H9 (cell line): Measurements from ENCODE around the gene ZFP64. TPM values are rescaled to one million over a fixed set of nuclear protein-coding genes. Genes with fewer than 3 reads are reported as not detected.

Experiments used
- DNase-seq: peaks from one replicate; pipeline ENCODE4 v3.0.0-alpha.2; 2017
- H2AFZ ChIP-seq: one replicate; pipeline ENCODE4 v1.6.1; 2013; ENCODE audit warnings: mild to moderate bottlenecking, low read length, control low read depth, moderate library complexity
- H2AK5ac ChIP-seq: 2 replicates; pipeline ENCODE4 v1.6.1; 2013; ENCODE audit warnings: low read length, control low read depth, mixed read lengths; ENCODE audit not compliant: insufficient read length
- H2BK120ac ChIP-seq: one replicate; pipeline ENCODE4 v1.6.1; 2013; ENCODE audit warnings: low read depth, mild to moderate bottlenecking, low read length, control low read depth, inconsistent platforms; ENCODE audit not compliant: poor library complexity, severe bottlenecking
- H2BK12ac ChIP-seq: 2 replicates; pipeline ENCODE4 v1.6.1; 2013; ENCODE audit warnings: low read length, control low read depth, mixed read lengths, low read depth; ENCODE audit not compliant: insufficient read length
- H2BK15ac ChIP-seq: 2 replicates; pipeline ENCODE4 v1.6.1; 2013; ENCODE audit warnings: low read depth, low read length, control low read depth
- H2BK20ac ChIP-seq: one replicate; pipeline ENCODE4 v1.6.1; 2013; ENCODE audit warnings: low read depth, mild to moderate bottlenecking, low read length, control low read depth, inconsistent platforms; ENCODE audit not compliant: poor library complexity, severe bottlenecking
- H2BK5ac ChIP-seq: 2 replicates; pipeline ENCODE4 v1.6.1; 2013; ENCODE audit warnings: low read length, control low read depth, mixed read lengths; ENCODE audit not compliant: insufficient read length
- H3K14ac ChIP-seq: 2 replicates; pipeline ENCODE4 v1.6.1; 2013; ENCODE audit warnings: low read length, control low read depth; ENCODE audit not compliant: insufficient read depth
- H3K18ac ChIP-seq: 2 replicates; pipeline ENCODE4 v1.6.1; 2013; ENCODE audit warnings: low read depth, mild to moderate bottlenecking, mixed read lengths, low read length, control low read depth; ENCODE audit not compliant: insufficient read length
- H3K23ac ChIP-seq: 2 replicates; pipeline ENCODE4 v1.6.1; 2013; ENCODE audit warnings: low read length, control low read depth, mixed read lengths, low read depth; ENCODE audit not compliant: insufficient read length
- H3K23me2 ChIP-seq: 2 replicates; pipeline ENCODE4 v1.6.1; 2013; ENCODE audit warnings: low read depth, mild to moderate bottlenecking, mixed read lengths, low read length, control low read depth; ENCODE audit not compliant: insufficient read length, poor library complexity, severe bottlenecking
- H3K27ac ChIP-seq: 2 replicates; pipeline ENCODE4 v1.5.1; 2013; ENCODE audit warnings: low read length, control low read depth, mixed read lengths, low read depth; ENCODE audit not compliant: insufficient read length
- H3K27me3 ChIP-seq: 2 replicates; pipeline ENCODE4 v1.6.1; 2013; ENCODE audit warnings: low read length, control low read depth, inconsistent platforms; ENCODE audit not compliant: insufficient read depth
- H3K4ac ChIP-seq: 2 replicates; pipeline ENCODE4 v1.6.1; 2013; ENCODE audit warnings: low read depth, mild to moderate bottlenecking, control low read depth, inconsistent platforms, low read length, moderate library complexity
- H3K4me1 ChIP-seq: 2 replicates; pipeline ENCODE4 v1.6.1; 2013; ENCODE audit warnings: low read length, control low read depth, inconsistent platforms; ENCODE audit not compliant: insufficient read depth
- H3K4me2 ChIP-seq: 2 replicates; pipeline ENCODE4 v1.6.1; 2013; ENCODE audit warnings: low read length, control low read depth, mixed read lengths; ENCODE audit not compliant: insufficient read length, insufficient read depth
- H3K56ac ChIP-seq: 2 replicates; pipeline ENCODE4 v1.6.1; 2013; ENCODE audit warnings: low read depth, mild to moderate bottlenecking, mixed read lengths, low read length, control low read depth; ENCODE audit not compliant: insufficient read length
- H3K79me1 ChIP-seq: 2 replicates; pipeline ENCODE4 v1.6.1; 2013; ENCODE audit warnings: low read depth, mild to moderate bottlenecking, moderate library complexity, low read length, control low read depth, inconsistent platforms; ENCODE audit not compliant: insufficient read depth, poor library complexity, severe bottlenecking
- H3K79me2 ChIP-seq: 2 replicates; pipeline ENCODE4 v1.6.1; 2013; ENCODE audit warnings: low read length, control low read depth, inconsistent platforms; ENCODE audit not compliant: insufficient read depth
- H3K9ac ChIP-seq: 2 replicates; pipeline ENCODE4 v1.6.1; 2013; ENCODE audit warnings: low read length, control low read depth, mixed read lengths; ENCODE audit not compliant: insufficient read length; ENCODE audit errors: extremely low read depth
- H3K9me3 ChIP-seq: one replicate; pipeline ENCODE4 v1.6.1; 2013; ENCODE audit warnings: low read depth, low read length, inconsistent platforms; ENCODE audit not compliant: control insufficient read depth
- H3T11ph ChIP-seq: one replicate; pipeline ENCODE4 v1.6.1; 2013; ENCODE audit warnings: mild to moderate bottlenecking, low read length, control low read depth, inconsistent platforms
- H4K20me1 ChIP-seq: one replicate; pipeline ENCODE4 v1.6.1; 2013; ENCODE audit not compliant: control insufficient read depth, insufficient read length, insufficient read depth
- H4K5ac ChIP-seq: 2 replicates; pipeline ENCODE4 v1.6.1; 2013; ENCODE audit warnings: low read depth, mild to moderate bottlenecking, mixed read lengths, low read length, control low read depth; ENCODE audit not compliant: insufficient read length
- H4K8ac ChIP-seq: replicated peaks from 2 replicates; pipeline ENCODE4 v1.6.1; 2013; ENCODE audit warnings: low read length, control low read depth, mixed read lengths, low read depth; ENCODE audit not compliant: insufficient read length
- H4K91ac ChIP-seq: 2 replicates; pipeline ENCODE4 v1.6.1; 2013; ENCODE audit warnings: low read depth, mild to moderate bottlenecking, moderate library complexity, mixed read lengths, low read length, control low read depth; ENCODE audit not compliant: insufficient read length
- H3K27ac Mint-ChIP-seq, 3 experiments: 2 replicates in 2 of 3; 3 replicates in 1 of 3; pipeline ENCODE4 v1.8.0; 2020 to 2021; ENCODE audit warnings: mixed read lengths in 3 of 3, mild to moderate bottlenecking in 1 of 3, moderate library complexity in 1 of 3
- H3K27me3 Mint-ChIP-seq: 2 replicates; pipeline ENCODE4 v1.8.0; 2021; ENCODE audit warnings: low read depth, mild to moderate bottlenecking, moderate library complexity, mixed read lengths
- H3K36me3 Mint-ChIP-seq, 3 experiments: 2 replicates in 2 of 3; 3 replicates in 1 of 3; pipeline ENCODE4 v1.8.0; 2020 to 2021; ENCODE audit warnings: low read depth in 3 of 3, mixed read lengths in 3 of 3; ENCODE audit not compliant: insufficient read depth in 1 of 3
- H3K4me1 Mint-ChIP-seq, 2 experiments: 2 replicates each; pipeline ENCODE4 v1.8.0; 2020; ENCODE audit warnings: mixed read lengths in 2 of 2
- H3K4me3 Mint-ChIP-seq, 2 experiments: 2 replicates in 1 of 2; 3 replicates in 1 of 2; pipeline ENCODE4 v1.8.0; 2020 to 2021; ENCODE audit warnings: mild to moderate bottlenecking in 2 of 2, mixed read lengths in 2 of 2, moderate library complexity in 1 of 2
- H3K9me3 Mint-ChIP-seq, 2 experiments: 2 replicates in 1 of 2; 3 replicates in 1 of 2; pipeline ENCODE4 v1.8.0; 2020; ENCODE audit warnings: mild to moderate bottlenecking in 2 of 2, mixed read lengths in 2 of 2, moderate library complexity in 1 of 2
- WGBS: extraction: QIAGEN DNeasy Blood & Tissue Kit; methylation state at CpG from one replicate; pipeline ENCODE4 v1.1.7; 2013; ENCODE audit warnings: missing lambda C conversion rate, low lambda C conversion rate, mixed read lengths; ENCODE audit not compliant: insufficient read length; ENCODE audit errors: extremely low coverage; 5-methylcytosine and 5-hydroxymethylcytosine counted together
- total RNA-seq: library from RNA; stranded (reverse); gene quantifications from 2 replicates; pipeline ENCODE4 v1.2.1, GENCODE V29; 2021
- TF ChIP-seq, protein P1 (sequence below): fragments of 200-600 bp; sonication (generic); conservative IDR thresholded peaks from 3 replicates; pipeline ENCODE4 v1.8.0; 2021; ENCODE audit warnings: antibody characterized with exemption, mild to moderate bottlenecking

The ZFP64 gene
- total RNA-seq, 1 experiment from 2014 or later: 29.2 TPM

DNA sequence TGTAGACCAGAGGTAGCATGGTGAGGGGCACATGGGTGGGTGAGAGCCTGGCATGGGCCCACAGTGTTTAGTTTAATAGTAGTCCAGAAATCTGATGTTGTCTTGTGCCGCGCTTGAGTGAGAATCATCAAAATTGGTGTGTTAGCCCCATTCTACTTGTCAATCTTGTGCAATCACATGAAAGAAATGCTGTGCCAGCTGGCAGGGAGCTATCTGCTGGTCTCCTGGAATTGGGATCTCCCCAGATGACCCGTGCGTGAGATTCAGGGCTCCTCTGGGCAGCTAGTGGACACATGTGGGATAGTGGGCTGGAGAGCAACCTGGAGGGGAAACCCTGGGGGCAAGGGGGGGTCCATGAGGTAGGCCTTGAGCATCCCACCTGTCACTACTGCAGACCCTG, 43.5 kb upstream of the ZFP64 start:
- Histone ChIP-seq H3K23me2 (no peaks in the 10 kb centered on the region), H3K79me2 (no peaks in the 10 kb centered on the region), H3K79me1 (no peaks in the 10 kb centered on the region), H3K27ac (no peak overlapping the region), H4K8ac (no peak overlapping the region), H2AK5ac (no peak overlapping the region), H3K9me3 (no peaks in the 10 kb centered on the region), H2BK20ac (no peak overlapping the region), H3T11ph (no peak overlapping the region), H3K4ac (no peak overlapping the region), H3K18ac (no peak overlapping the region), H3K56ac (no peak overlapping the region), H3K23ac (no peak overlapping the region), H4K5ac (no peak overlapping the region), H2BK15ac (no peak overlapping the region), H3K14ac (no peak overlapping the region), H2BK12ac (no peak overlapping the region), H3K4me1 (no peaks in the 10 kb centered on the region), H2BK120ac (no peak overlapping the region), H3K9ac (no peak overlapping the region), H2AFZ (no peak overlapping the region), H3K27me3 (no peaks in the 10 kb centered on the region), H4K20me1 (no peaks in the 10 kb centered on the region), H4K91ac (no peak overlapping the region), H2BK5ac (no peak overlapping the region), H3K4me2 (no peak overlapping the region)
- TF ChIP-seq, protein P1, sequence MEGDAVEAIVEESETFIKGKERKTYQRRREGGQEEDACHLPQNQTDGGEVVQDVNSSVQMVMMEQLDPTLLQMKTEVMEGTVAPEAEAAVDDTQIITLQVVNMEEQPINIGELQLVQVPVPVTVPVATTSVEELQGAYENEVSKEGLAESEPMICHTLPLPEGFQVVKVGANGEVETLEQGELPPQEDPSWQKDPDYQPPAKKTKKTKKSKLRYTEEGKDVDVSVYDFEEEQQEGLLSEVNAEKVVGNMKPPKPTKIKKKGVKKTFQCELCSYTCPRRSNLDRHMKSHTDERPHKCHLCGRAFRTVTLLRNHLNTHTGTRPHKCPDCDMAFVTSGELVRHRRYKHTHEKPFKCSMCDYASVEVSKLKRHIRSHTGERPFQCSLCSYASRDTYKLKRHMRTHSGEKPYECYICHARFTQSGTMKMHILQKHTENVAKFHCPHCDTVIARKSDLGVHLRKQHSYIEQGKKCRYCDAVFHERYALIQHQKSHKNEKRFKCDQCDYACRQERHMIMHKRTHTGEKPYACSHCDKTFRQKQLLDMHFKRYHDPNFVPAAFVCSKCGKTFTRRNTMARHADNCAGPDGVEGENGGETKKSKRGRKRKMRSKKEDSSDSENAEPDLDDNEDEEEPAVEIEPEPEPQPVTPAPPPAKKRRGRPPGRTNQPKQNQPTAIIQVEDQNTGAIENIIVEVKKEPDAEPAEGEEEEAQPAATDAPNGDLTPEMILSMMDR: no peak
- Mint-ChIP-seq H3K9me3 (no peaks in the 10 kb centered on the region), H3K4me1 (no peaks in the 10 kb centered on the region), H3K27ac (no peak overlapping the region), H3K4me3 (no peak overlapping the region), H3K36me3 (no peaks in the 10 kb centered on the region), H3K27me3 (peaks cover 2% of the 10 kb centered on the region; the same call in 1 of the 2 replicates)
- no peak for DNase-seq
- WGBS: no CpG with 5 or more reads among the region's 4 CpGs
